ENCODE data around the gene COMMD1. TPM values are rescaled to one million over a fixed set of nuclear protein-coding genes. Genes with fewer than 3 reads are reported as not detected.

The COMMD1 gene
- total RNA-seq, 1 experiment from 2014 or later: 41.4 TPM

- no peak overlapping the region for H3K4me3 ChIP-seq (ENCODE audit: low read depth, low read length, poor library complexity, severe bottlenecking)
- no peak overlapping the region for H3K27ac ChIP-seq (ENCODE audit: low read depth, low read length, poor library complexity, severe bottlenecking)
- ChIA-PET POLR2A (ENCODE audit: low non-redundant PET) (no interaction called here), CTCF (no interaction called here)
- no peaks in the 10 kb centered on the region for H3K36me3 ChIP-seq (ENCODE audit: insufficient read depth, low read length, poor library complexity, severe bottlenecking)
- no peaks in the 10 kb centered on the region for H3K9me3 ChIP-seq (ENCODE audit: low read depth, low read length, poor library complexity, severe bottlenecking)
- no peaks in the 10 kb centered on the region for H3K27me3 ChIP-seq (replicated peaks; ENCODE audit: insufficient read depth, low read depth, low read length, poor library complexity)
- intact Hi-C loops (cut with micrococcal nuclease; ENCODE audit: unreplicated experiment): no loop called here
- no TSS peak for BruUV-seq (replicated peaks)
- no peak for DNase-seq (ENCODE audit: low spot score)
- TF ChIP-seq CTCF (conservative IDR thresholded peaks at IDR 0.05; ENCODE audit: low read depth, low read length) (no peak), EZH2 (IDR thresholded peaks at IDR 0.05; ENCODE audit: borderline replicate concordance, low read depth, low read length, poor library complexity, severe bottlenecking) (no peak)
- H3K4me1 ChIP-seq (ENCODE audit: insufficient read depth, low read length, poor library complexity, severe bottlenecking): no peaks in the 10 kb centered on the region
These were observed 37.8 kb downstream of the COMMD1 start for GRCh38 chr2:61943251-61943650.

- CTCF ChIA-PET: no interaction called here
These were observed 41.2 kb downstream of the COMMD1 start for GRCh38 chr2:61946666-61947065.

GRCh38 chr2:61948661-61949457 lies 43.4 kb downstream of the COMMD1 start:
- Histone ChIP-seq H3K4me3 (ENCODE audit: low read depth, low read length, poor library complexity, severe bottlenecking) (no peak overlapping the region), H3K36me3 (ENCODE audit: insufficient read depth, low read length, poor library complexity, severe bottlenecking) (no peaks in the 10 kb centered on the region), H3K9me3 (ENCODE audit: low read depth, low read length, poor library complexity, severe bottlenecking) (no peaks in the 10 kb centered on the region), H3K4me1 (ENCODE audit: insufficient read depth, low read length, poor library complexity, severe bottlenecking) (no peaks in the 10 kb centered on the region), H3K27ac (ENCODE audit: low read depth, low read length, poor library complexity, severe bottlenecking) (no peak overlapping the region), H3K27me3 (replicated peaks; ENCODE audit: insufficient read depth, low read depth, low read length, poor library complexity) (no peaks in the 10 kb centered on the region)
- intact Hi-C loops (cut with micrococcal nuclease; ENCODE audit: unreplicated experiment): no loop called here
- peak; percentile 24 for DNase-seq (ENCODE audit: low spot score)
- ChIA-PET POLR2A (ENCODE audit: low non-redundant PET) (no interaction called here), CTCF (no interaction called here)
- no TSS peak for BruUV-seq (replicated peaks)
- no peak for TF ChIP-seq EZH2 (IDR thresholded peaks at IDR 0.05; ENCODE audit: borderline replicate concordance, low read depth, low read length, poor library complexity, severe bottlenecking)
- TF ChIP-seq CTCF (conservative IDR thresholded peaks at IDR 0.05; ENCODE audit: low read depth, low read length): no peak

More at GRCh38 chr2:61946666-61947065, 41.2 kb downstream of the COMMD1 start:
- Histone ChIP-seq H3K4me1 (ENCODE audit: insufficient read depth, low read length, poor library complexity, severe bottlenecking) (no peaks in the 10 kb centered on the region), H3K4me3 (ENCODE audit: low read depth, low read length, poor library complexity, severe bottlenecking) (no peak overlapping the region), H3K27me3 (replicated peaks; ENCODE audit: insufficient read depth, low read depth, low read length, poor library complexity) (no peaks in the 10 kb centered on the region), H3K36me3 (ENCODE audit: insufficient read depth, low read length, poor library complexity, severe bottlenecking) (no peaks in the 10 kb centered on the region), H3K9me3 (ENCODE audit: low read depth, low read length, poor library complexity, severe bottlenecking) (no peaks in the 10 kb centered on the region), H3K27ac (ENCODE audit: low read depth, low read length, poor library complexity, severe bottlenecking) (no peak overlapping the region)
- intact Hi-C loops (cut with micrococcal nuclease; ENCODE audit: unreplicated experiment): no loop called here
- no TSS peak for BruUV-seq (replicated peaks)
- POLR2A ChIA-PET (ENCODE audit: low non-redundant PET): no interaction called here
- TF ChIP-seq EZH2 (IDR thresholded peaks at IDR 0.05; ENCODE audit: borderline replicate concordance, low read depth, low read length, poor library complexity, severe bottlenecking) (no peak), CTCF (conservative IDR thresholded peaks at IDR 0.05; ENCODE audit: low read depth, low read length) (no peak)
- no peak for DNase-seq (ENCODE audit: low spot score)

Measured in A673 (cell line).